WTC11 (cell line): Measurements from ENCODE around the gene SH3PXD2A. TPM values are rescaled to one million over a fixed set of nuclear protein-coding genes. Genes with fewer than 3 reads are reported as not detected.

Experiments used
- ATAC-seq: fragments of 200-7000 bp; cut with Tn5 transposase; 2 replicates; pipeline ENCODE4 v1.10.0; 2021; ENCODE audit warnings: mild to moderate bottlenecking, moderate library complexity
- CTCF ChIA-PET: fragments of 300-600 bp; sonication (Branson Sonifier 250); formaldehyde crosslinking; loops from one replicate; lab custom pipeline; 2021; ENCODE audit warnings: antibody characterized with exemption; lab: Charles Lee
- POLR2A ChIA-PET: fragments of 350-600 bp; sonication (Branson Sonifier 250); formaldehyde crosslinking; loops from one replicate; lab custom pipeline; 2021; ENCODE audit warnings: antibody characterized with exemption; lab: Charles Lee
- DNase-seq: peaks from one replicate; pipeline ENCODE4 v3.0.0; 2021; ENCODE audit warnings: low spot score
- H3K27ac Mint-ChIP-seq: 2 replicates; pipeline ENCODE4 v1.8.0; 2021; ENCODE audit warnings: mixed read lengths
- H3K27me3 Mint-ChIP-seq: 2 replicates; pipeline ENCODE4 v1.8.0; 2021; ENCODE audit warnings: low read depth, mild to moderate bottlenecking, moderate library complexity, mixed read lengths
- H3K36me3 Mint-ChIP-seq: 2 replicates; pipeline ENCODE4 v1.8.0; 2021; ENCODE audit warnings: mixed read lengths
- H3K4me1 Mint-ChIP-seq: 2 replicates; pipeline ENCODE4 v1.8.0; 2022; ENCODE audit warnings: mixed read lengths
- H3K4me3 Mint-ChIP-seq: 2 replicates; pipeline ENCODE4 v1.8.0; 2021; ENCODE audit warnings: mild to moderate bottlenecking, moderate library complexity, mixed read lengths
- H3K9me3 Mint-ChIP-seq: 2 replicates; pipeline ENCODE4 v1.8.0; 2021; ENCODE audit warnings: mixed read lengths
- CREM ChIP-seq: sonication (generic); formaldehyde crosslinking; IDR thresholded peaks from 2 replicates; pipeline ENCODE4 v1.8.1; 2022; ENCODE audit warnings: mild to moderate bottlenecking, missing genetic modification reagents, moderate library complexity
- EMX1 ChIP-seq: fragments of 250-450 bp; sonication (Bioruptor Pico); IDR thresholded peaks from 2 replicates; pipeline ENCODE4 v1.8.0; 2021; ENCODE audit warnings: mild to moderate bottlenecking
- ESRRA ChIP-seq: sonication (generic); formaldehyde crosslinking; IDR thresholded peaks from 2 replicates; pipeline ENCODE4 v1.8.1; 2022; ENCODE audit warnings: mild to moderate bottlenecking, missing genetic modification reagents, borderline replicate concordance
- FOXK1 ChIP-seq: sonication (generic); formaldehyde crosslinking; IDR thresholded peaks from 2 replicates; pipeline ENCODE4 v1.8.0; 2022; ENCODE audit warnings: mild to moderate bottlenecking, moderate library complexity, missing genetic modification reagents
- HMGA2 ChIP-seq: fragments of 250-450 bp; sonication (Bioruptor Pico); IDR thresholded peaks from 2 replicates; pipeline ENCODE4 v1.4.0; 2021; ENCODE audit warnings: mild to moderate bottlenecking, moderate library complexity
- IRF2 ChIP-seq: sonication (generic); formaldehyde crosslinking; IDR thresholded peaks from 2 replicates; pipeline ENCODE4 v1.8.0; 2022; ENCODE audit warnings: low read depth, missing genetic modification reagents, borderline replicate concordance
- JAZF1 ChIP-seq: fragments of 250-450 bp; sonication (Bioruptor Pico); IDR thresholded peaks from 2 replicates; pipeline ENCODE4 v1.9.0; 2021; ENCODE audit warnings: moderate library complexity, mild to moderate bottlenecking, inconsistent platforms
- NR2C2 ChIP-seq: sonication (generic); formaldehyde crosslinking; IDR thresholded peaks from 2 replicates; pipeline ENCODE4 v1.8.0; 2022; ENCODE audit warnings: mild to moderate bottlenecking, missing genetic modification reagents
- PRRX2 ChIP-seq: fragments of 250-450 bp; sonication (Bioruptor Pico); IDR thresholded peaks from 2 replicates; pipeline ENCODE4 v1.8.0; 2021; ENCODE audit warnings: mild to moderate bottlenecking
- RELA ChIP-seq: sonication (generic); formaldehyde crosslinking; IDR thresholded peaks from 2 replicates; pipeline ENCODE4 v1.8.1; 2022; ENCODE audit warnings: missing genetic modification reagents, mild to moderate bottlenecking, borderline replicate concordance
- SMAD3 ChIP-seq: sonication (generic); formaldehyde crosslinking; IDR thresholded peaks from 2 replicates; pipeline ENCODE4 v1.8.0; 2022; ENCODE audit warnings: missing genetic modification reagents, mild to moderate bottlenecking, borderline replicate concordance
- TCF7 ChIP-seq: sonication (generic); formaldehyde crosslinking; IDR thresholded peaks from 2 replicates; pipeline ENCODE4 v1.8.0; 2022; ENCODE audit warnings: mild to moderate bottlenecking, low read depth, missing genetic modification reagents, moderate library complexity
- TP53 ChIP-seq: sonication (generic); formaldehyde crosslinking; IDR thresholded peaks from 2 replicates; pipeline ENCODE4 v1.8.1; 2023; ENCODE audit warnings: mild to moderate bottlenecking, missing genetic modification reagents
- ZNF121 ChIP-seq: sonication (generic); formaldehyde crosslinking; IDR thresholded peaks from 2 replicates; pipeline ENCODE4 v1.8.0; 2023; ENCODE audit warnings: missing genetic modification reagents
- total RNA-seq: library from RNA; stranded (reverse); gene quantifications from 3 replicates; pipeline ENCODE4 v1.2.3, GENCODE V29; 2021
- TF ChIP-seq, protein P1 (sequence below): fragments of 250-450 bp; sonication (Bioruptor Pico); IDR thresholded peaks from 2 replicates; pipeline ENCODE4 v1.9.0; 2021; ENCODE audit warnings: moderate library complexity, mild to moderate bottlenecking, inconsistent platforms, borderline replicate concordance
- TF ChIP-seq, protein P2 (sequence below): sonication (generic); formaldehyde crosslinking; IDR thresholded peaks from 2 replicates; pipeline ENCODE4 v1.8.0; 2022; ENCODE audit warnings: mild to moderate bottlenecking, missing genetic modification reagents
- TF ChIP-seq, protein P3 (sequence below): sonication (generic); formaldehyde crosslinking; IDR thresholded peaks from 2 replicates; pipeline ENCODE4 v1.8.1; 2022; ENCODE audit warnings: mild to moderate bottlenecking, moderate library complexity, missing genetic modification reagents
- TF ChIP-seq, protein P4 (sequence below): fragments of 250-450 bp; sonication (Bioruptor Pico); IDR thresholded peaks from 2 replicates; pipeline ENCODE4 v1.9.0; 2021; ENCODE audit warnings: mild to moderate bottlenecking
- TF ChIP-seq, protein P5 (sequence below): sonication (generic); formaldehyde crosslinking; IDR thresholded peaks from 2 replicates; pipeline ENCODE4 v1.8.1; 2023; ENCODE audit warnings: mild to moderate bottlenecking, moderate library complexity, missing genetic modification reagents
- TF ChIP-seq, protein P6 (sequence below): sonication (generic); formaldehyde crosslinking; IDR thresholded peaks from 2 replicates; pipeline ENCODE4 v1.8.1; 2023; ENCODE audit warnings: mild to moderate bottlenecking, missing genetic modification reagents

SH3PXD2A gene
- total RNA-seq, 1 experiment from 2014 or later = 15.7 TPM

DNA sequence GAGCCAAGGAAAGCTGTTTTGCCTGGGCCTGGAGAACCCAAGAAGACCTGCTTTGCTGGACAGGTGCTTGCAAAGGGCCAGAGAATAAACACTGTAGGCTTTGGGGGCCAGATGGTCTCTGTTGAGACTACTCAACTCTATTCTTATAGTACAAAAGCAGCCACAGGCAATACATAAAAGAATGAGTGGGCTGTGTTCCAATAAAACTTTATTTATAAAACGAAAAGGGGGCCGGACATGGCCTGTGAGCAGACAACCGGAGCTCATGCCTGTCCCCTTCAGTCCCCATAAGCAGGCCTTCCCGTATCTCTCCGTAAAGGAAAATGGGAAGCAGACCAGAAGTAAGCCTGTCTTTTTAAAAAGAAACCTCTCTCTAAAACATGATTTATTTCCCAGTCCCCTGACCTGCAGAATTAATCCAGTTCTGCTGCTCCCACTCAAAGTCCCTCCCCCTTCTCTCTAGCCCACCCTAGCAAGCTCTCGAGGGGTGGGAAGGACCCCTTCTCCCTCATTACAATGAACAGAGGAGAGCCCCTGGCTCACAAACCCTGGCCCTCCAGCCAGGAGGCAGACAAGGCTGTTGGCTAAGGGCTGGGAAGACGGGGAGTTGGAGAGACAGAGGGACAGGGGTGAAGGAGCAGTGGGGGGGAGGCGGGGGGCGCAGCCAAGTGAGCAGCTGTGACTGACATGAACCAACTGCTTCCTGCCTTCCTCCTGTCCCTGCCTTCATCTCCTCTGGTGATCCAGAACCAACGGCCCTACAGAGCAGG, 184.1 kb downstream of the SH3PXD2A start:
- ATAC-seq = no peak
- Mint-ChIP-seq H3K27ac (peak overlapping the region; percentile 57; the same call in 1 of the 2 replicates), H3K36me3 (no peaks in the 10 kb centered on the region), H3K4me1 (peaks cover 34% of the 10 kb centered on the region), H3K9me3 (no peaks in the 10 kb centered on the region), H3K27me3 (no peaks in the 10 kb centered on the region), H3K4me3 (no peak overlapping the region)
- TF ChIP-seq, protein P1, sequence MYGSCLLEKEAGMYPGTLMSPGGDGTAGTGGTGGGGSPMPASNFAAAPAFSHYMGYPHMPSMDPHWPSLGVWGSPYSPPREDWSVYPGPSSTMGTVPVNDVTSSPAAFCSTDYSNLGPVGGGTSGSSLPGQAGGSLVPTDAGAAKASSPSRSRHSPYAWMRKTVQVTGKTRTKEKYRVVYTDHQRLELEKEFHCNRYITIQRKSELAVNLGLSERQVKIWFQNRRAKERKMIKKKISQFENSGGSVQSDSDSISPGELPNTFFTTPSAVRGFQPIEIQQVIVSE = no peak
- TF ChIP-seq EMX1 (CRISPR knock-in tag) (no peak), FOXK1 (CRISPR knock-in tag) (no peak), HMGA2 (no peak), ESRRA (no peak), RELA (CRISPR knock-in tag) (no peak), SMAD3 (no peak), TP53 (no peak), PRRX2 (CRISPR knock-in tag) (no peak), JAZF1 (CRISPR knock-in tag) (no peak), IRF2 (CRISPR knock-in tag) (no peak)
- TF ChIP-seq, protein P2, sequence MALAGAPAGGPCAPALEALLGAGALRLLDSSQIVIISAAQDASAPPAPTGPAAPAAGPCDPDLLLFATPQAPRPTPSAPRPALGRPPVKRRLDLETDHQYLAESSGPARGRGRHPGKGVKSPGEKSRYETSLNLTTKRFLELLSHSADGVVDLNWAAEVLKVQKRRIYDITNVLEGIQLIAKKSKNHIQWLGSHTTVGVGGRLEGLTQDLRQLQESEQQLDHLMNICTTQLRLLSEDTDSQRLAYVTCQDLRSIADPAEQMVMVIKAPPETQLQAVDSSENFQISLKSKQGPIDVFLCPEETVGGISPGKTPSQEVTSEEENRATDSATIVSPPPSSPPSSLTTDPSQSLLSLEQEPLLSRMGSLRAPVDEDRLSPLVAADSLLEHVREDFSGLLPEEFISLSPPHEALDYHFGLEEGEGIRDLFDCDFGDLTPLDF (CRISPR knock-in tag) = no peak
- TF ChIP-seq, protein P3, sequence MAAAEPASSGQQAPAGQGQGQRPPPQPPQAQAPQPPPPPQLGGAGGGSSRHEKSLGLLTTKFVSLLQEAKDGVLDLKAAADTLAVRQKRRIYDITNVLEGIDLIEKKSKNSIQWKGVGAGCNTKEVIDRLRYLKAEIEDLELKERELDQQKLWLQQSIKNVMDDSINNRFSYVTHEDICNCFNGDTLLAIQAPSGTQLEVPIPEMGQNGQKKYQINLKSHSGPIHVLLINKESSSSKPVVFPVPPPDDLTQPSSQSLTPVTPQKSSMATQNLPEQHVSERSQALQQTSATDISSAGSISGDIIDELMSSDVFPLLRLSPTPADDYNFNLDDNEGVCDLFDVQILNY (CRISPR knock-in tag) = no peak
- TF ChIP-seq, protein P4, sequence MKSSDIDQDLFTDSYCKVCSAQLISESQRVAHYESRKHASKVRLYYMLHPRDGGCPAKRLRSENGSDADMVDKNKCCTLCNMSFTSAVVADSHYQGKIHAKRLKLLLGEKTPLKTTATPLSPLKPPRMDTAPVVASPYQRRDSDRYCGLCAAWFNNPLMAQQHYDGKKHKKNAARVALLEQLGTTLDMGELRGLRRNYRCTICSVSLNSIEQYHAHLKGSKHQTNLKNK (CRISPR knock-in tag) = no peak
- TF ChIP-seq, protein P5, sequence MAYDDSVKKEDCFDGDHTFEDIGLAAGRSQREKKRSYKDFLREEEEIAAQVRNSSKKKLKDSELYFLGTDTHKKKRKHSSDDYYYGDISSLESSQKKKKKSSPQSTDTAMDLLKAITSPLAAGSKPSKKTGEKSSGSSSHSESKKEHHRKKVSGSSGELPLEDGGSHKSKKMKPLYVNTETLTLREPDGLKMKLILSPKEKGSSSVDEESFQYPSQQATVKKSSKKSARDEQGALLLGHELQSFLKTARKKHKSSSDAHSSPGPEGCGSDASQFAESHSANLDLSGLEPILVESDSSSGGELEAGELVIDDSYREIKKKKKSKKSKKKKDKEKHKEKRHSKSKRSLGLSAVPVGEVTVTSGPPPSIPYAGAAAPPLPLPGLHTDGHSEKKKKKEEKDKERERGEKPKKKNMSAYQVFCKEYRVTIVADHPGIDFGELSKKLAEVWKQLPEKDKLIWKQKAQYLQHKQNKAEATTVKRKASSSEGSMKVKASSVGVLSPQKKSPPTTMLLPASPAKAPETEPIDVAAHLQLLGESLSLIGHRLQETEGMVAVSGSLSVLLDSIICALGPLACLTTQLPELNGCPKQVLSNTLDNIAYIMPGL (CRISPR knock-in tag) = no peak
- TF ChIP-seq, protein P6, sequence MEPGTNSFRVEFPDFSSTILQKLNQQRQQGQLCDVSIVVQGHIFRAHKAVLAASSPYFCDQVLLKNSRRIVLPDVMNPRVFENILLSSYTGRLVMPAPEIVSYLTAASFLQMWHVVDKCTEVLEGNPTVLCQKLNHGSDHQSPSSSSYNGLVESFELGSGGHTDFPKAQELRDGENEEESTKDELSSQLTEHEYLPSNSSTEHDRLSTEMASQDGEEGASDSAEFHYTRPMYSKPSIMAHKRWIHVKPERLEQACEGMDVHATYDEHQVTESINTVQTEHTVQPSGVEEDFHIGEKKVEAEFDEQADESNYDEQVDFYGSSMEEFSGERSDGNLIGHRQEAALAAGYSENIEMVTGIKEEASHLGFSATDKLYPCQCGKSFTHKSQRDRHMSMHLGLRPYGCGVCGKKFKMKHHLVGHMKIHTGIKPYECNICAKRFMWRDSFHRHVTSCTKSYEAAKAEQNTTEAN (CRISPR knock-in tag) = no peak
- ChIA-PET CTCF (interaction anchor here (0.5 to 3.0 kb wide), 6 partner anchors 10 to 186 kb away, joined by 3 to 15 read pairs (median 4); no protein-coding TSS in a partner anchor), POLR2A (no interaction called here)
- DNase-seq = no peak

DNA sequence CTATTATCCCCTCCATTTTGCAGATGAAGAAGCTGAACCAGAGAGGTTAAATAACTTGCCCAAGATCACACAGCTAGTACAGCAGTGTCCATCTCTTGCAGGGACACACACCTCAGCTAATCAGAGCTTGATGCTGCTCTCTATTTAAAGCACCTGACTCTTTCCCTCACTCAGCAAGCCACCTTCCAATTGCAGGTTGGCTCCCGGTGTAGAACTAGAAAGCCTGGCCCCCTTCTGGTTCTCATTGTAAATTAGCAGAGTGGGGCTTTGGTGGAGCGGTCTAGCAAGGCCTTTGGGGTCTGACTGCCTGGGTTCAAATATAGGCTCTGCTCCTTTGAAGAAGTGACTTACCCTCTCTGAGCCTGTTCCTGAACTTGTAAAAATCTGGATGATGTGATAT, 185.4 kb downstream of the SH3PXD2A start:
- no peaks in the 10 kb centered on the region for H3K36me3 Mint-ChIP-seq
- ChIA-PET CTCF (interaction anchor here (0.6 to 3.0 kb wide), 7 partner anchors 8 to 185 kb away, joined by 3 to 15 read pairs (median 4); no protein-coding TSS in a partner anchor), POLR2A (no interaction called here)
- DNase-seq = no peak
- no peaks in the 10 kb centered on the region for H3K27me3 Mint-ChIP-seq
- no peak for TF ChIP-seq CREM (CRISPR knock-in tag)
- peak; percentile 40; the same call in 1 of the 2 replicates for TF ChIP-seq ZNF121 (CRISPR knock-in tag)
- no peak for TF ChIP-seq TCF7
- TF ChIP-seq, protein P2 (CRISPR knock-in tag) = no peak
- no peak for TF ChIP-seq NR2C2 (CRISPR knock-in tag)
- H3K4me3 Mint-ChIP-seq = no peak overlapping the region
- H3K4me1 Mint-ChIP-seq = peaks cover 28% of the 10 kb centered on the region
- peak overlapping the region; percentile 95 for H3K27ac Mint-ChIP-seq
- no peaks in the 10 kb centered on the region for H3K9me3 Mint-ChIP-seq
- peak; percentile 68 for ATAC-seq
